Measurements from ENCODE around the gene BNIPL. TPM values are rescaled to one million over a fixed set of nuclear protein-coding genes. Genes with fewer than 3 reads are reported as not detected.

BNIPL gene
- total RNA-seq, 1 donor from 2014 or later, result 1.5 TPM

GRCh38 chr1:151009206-151009587, 27.2 kb upstream of the BNIPL start:
- intact Hi-C loops (cut with micrococcal nuclease), result loop anchor here (2.0 to 10.0 kb wide), 3 partner anchors 62 to 444 kb away; partner anchors contain the start of genes GABPB2 and TNFAIP8L2

DNA sequence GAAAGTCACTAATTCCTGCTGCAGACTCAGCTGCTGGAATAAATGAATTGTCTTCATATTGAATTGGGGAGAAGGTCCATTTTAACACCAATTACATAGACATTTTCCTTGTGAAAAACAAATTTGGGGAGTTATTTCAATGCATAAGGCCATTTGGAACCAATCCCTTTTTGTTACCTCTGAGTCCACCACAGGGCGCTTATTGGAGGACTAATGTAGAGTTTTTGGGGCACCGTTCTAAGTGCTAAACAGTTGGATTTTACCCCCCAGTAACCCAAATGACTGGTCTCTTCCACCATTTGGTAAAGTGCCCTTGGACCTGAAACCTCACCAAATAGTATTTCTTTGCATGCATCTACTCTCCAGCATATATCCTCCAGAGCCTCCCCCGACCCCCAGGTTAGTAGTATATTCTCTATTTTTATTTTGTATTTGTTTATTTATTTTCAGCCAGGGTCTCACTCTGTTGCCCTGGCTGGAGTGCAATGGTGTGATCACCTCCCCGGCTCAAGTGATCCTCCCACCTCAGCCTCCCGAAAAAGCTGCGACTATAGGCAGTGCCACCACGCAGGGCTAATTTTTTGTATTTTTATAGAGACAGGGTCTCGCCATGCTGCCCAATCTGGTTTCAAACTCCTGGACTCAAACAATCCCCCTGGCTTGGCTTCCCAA, 26.6 kb upstream of the BNIPL start:
- intact Hi-C loops (cut with micrococcal nuclease), result loop anchor here (2.0 to 10.0 kb wide), 3 partner anchors 61 to 445 kb away; partner anchors contain the start of genes GABPB2 and TNFAIP8L2

DNA sequence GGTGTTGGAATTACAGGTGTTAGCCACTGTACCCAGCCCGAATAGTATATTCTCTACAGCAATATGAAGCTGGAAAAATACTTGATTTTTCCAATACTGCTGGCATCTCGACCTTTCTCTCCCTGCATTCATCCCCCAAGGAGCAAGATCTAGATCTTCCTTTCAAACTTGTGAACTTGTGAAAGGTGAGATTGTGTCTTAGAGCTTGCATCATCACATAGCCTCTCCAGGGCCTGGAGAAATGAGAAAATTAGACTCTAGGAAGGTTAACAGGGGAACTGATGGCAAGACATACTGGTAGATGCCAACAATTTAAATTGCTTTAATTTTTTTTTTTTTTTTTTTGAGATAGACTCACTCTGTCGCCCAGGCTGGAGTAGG, 26.1 kb upstream of the BNIPL start:
- intact Hi-C loops (cut with micrococcal nuclease), result no loop called here

GRCh38 chr1:151011154-151011850, 25.1 kb upstream of the BNIPL start:
- intact Hi-C loops (cut with micrococcal nuclease), result no loop called here

DNA sequence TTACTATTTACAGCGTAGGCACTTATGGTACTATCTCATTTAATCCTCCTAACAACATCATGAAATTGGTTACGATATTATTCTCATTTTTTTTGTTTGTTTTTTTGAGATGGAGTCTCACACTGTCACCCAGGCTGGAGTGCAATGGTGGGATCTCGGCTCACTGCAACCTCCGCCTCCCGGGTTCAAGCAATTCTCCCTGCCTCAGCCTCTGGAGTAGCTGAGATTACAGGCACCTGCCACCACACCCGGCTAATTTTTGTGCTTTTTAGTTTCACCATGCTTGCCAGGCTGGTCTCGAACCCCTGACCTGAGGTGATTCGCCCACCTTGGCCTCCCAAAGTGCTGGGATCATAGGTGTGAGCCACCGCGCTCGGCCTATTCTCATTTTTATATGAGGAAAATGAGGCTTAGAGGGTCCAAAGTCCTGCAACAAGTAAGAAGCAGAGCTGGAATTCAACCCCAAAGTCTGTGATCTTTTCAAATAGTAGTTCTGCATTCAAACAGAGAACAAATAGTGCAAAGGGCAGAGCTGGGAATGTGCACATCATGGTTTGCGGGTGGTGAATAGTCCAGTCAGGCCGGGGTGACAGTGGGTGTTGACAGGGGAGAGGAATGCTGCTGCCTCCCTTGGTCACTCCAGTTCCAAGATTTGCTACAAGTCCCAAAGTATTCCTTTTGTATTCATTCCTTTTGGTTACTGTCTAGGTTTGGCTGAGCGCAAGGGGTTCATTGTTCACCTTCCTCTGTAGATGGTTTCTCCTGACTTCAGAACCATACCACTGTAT, 23.5 kb upstream of the BNIPL start:
- intact Hi-C loops (cut with micrococcal nuclease), result no loop called here

GRCh38 chr1:151013518-151013917, 22.9 kb upstream of the BNIPL start:
- intact Hi-C loops (cut with micrococcal nuclease), result no loop called here

DNA sequence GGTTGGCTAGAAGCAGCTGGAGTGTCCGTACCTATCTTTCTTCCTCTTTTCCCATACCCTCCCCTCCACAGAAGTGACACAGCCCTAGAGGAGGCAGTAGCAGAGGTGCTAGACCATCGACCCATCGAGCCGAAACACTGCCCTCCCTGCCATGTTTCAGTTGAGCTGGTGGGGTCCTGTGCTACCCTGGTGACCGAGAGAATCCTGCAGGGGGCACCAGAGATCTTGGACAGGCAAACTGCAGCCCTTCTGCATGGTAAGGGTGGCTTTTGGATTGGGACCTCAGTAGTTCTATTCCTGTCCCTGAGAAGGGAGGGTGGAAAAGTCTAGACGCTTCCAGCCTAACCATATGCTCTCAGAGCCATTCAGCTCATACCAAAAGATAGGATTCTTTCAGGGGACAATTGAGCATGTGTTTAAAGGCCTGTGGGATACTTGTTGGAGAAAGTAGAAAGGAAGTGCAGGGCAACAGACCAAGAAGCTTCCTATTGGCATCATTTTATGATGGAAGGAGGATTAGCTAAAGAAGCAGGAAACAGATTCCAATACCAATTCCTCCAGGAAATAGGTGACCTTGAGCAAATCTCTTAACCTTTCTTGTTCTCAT, 11.7 kb upstream of the BNIPL start:
- intact Hi-C loops (cut with micrococcal nuclease), result loop anchor here (1.0 to 2.0 kb wide), 2 partner anchors 24 to 132 kb away; partner anchors contain the start of gene TNFAIP8L2

DNA sequence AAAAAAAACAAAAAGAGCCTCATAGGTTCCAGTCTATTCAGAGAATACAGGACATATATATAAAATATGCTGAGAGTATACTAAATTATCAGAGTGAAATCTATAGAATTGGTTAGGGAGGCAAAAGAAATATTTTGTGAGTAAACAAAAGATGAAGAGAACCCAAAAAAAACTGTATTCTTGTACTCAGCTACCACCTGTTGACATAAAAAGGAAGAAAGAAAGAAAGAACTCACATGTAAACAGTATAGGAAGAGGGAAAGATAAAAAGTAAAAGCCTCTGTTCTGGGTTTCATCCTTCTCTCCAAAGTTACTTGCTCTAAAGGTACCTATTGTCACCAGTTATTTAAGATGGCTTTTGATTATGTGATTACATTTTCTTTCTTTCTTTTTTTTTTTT, 9.9 kb upstream of the BNIPL start:
- intact Hi-C loops (cut with micrococcal nuclease), result no loop called here

DNA sequence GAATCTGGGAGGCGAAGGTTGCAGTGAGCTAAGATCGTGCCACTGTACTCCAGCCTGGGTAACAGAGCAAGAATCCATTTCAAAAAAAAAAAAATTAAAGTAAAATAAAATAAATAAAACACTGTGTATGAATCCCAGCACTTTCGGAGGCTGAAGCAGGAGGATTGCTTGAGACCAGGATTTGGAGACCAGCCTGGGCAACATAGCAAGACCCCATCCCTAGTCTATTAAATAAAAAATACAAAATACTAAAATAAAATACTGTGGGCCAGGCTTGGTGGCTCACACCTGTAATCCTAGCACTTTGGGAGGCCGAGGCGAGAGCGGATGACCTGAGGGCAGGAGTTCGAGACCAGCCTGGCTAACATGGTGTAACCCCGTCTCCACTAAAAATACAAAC, 4.2 kb upstream of the BNIPL start:
- intact Hi-C loops (cut with micrococcal nuclease), result no loop called here

DNA sequence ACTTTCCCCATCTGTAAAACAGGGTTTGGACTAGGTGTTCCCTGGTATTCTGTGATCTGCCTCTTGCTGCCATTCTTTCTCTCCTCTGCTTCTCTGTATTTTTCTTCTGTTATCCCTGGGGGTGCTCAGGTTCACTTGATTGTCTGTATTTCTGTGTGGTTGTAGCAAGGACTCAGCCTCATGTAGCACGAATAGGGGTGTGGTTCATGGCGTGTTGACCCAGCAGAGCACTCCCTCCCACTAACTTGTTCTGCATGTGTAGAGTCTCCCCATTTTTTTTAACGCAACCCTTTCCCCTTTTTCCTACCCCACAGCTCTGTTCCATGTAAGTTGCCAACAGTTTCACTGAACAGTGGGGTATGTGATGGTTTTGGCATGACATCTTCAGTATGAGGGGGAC, 1.2 kb upstream of the BNIPL start:
- intact Hi-C loops (cut with micrococcal nuclease), result no loop called here

DNA sequence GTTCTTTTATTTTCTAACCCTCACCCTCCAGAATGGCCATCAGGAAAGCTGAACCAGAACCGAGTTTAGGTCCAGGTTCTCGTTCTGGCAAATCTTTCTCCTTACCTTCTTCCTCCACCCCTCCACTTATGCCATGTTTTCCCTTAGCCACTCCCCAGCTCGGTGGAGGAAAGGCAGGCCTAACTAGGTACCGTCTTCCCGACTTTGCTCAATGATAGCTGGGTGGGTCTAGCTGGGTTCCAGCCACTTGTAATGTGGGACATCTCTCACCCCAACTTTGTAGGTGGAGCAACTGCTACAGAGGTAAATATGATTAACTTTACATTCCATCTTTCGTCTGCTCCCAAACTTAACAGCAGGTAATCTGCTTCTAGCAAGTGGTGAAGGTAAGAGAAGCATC, 646 bp downstream of the BNIPL start:
- intact Hi-C loops (cut with micrococcal nuclease), result no loop called here

- intact Hi-C loops (cut with micrococcal nuclease), result no loop called here
Measured at GRCh38 chr1:151039521-151039920, 3.1 kb downstream of the BNIPL start.

- intact Hi-C loops (cut with micrococcal nuclease), result no loop called here
Measured at GRCh38 chr1:151043163-151043562, 6.8 kb downstream of the BNIPL start.

GRCh38 chr1:151047591-151047924, 11.2 kb downstream of the BNIPL start, which contains the start of gene C1orf56:
Gene C1orf56 (plus strand): TSS chr1:151047751. CDS start chr1:151047848, 97 bp downstream.
- intact Hi-C loops (cut with micrococcal nuclease), result no loop called here

DNA sequence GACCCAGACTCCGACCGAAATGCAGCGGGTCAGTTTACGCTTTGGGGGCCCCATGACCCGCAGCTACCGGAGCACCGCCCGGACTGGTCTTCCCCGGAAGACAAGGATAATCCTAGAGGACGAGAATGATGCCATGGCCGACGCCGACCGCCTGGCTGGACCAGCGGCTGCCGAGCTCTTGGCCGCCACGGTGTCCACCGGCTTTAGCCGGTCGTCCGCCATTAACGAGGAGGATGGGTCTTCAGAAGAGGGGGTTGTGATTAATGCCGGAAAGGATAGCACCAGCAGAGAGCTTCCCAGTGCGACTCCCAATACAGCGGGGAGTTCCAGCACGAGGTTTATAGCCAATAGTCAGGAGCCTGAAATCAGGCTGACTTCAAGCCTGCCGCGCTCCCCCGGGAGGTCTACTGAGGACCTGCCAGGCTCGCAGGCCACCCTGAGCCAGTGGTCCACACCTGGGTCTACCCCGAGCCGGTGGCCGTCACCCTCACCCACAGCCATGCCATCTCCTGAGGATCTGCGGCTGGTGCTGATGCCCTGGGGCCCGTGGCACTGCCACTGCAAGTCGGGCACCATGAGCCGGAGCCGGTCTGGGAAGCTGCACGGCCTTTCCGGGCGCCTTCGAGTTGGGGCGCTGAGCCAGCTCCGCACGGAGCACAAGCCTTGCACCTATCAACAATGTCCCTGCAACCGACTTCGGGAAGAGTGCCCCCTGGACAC, 11.7 kb downstream of the BNIPL start:
- intact Hi-C loops (cut with micrococcal nuclease), result loop anchor here (1.0 to 2.0 kb wide), 2 partner anchors 8 to 23 kb away; no protein-coding TSS in a partner anchor

DNA sequence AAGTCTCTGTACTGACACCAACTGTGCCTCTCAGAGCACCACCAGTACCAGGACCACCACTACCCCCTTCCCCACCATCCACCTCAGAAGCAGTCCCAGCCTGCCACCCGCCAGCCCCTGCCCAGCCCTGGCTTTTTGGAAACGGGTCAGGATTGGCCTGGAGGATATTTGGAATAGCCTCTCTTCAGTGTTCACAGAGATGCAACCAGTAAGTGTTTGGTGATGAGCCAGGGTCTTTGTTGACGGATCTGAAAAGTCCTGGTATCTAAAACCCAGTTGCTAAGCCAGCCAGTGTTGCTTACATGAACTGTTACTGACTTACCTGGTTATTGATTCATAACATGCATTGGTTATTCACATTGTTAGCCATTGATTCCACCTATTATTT, 12.3 kb downstream of the BNIPL start:
- intact Hi-C loops (cut with micrococcal nuclease), result loop anchor here (1.0 to 2.0 kb wide), 2 partner anchors 8 to 24 kb away; no protein-coding TSS in a partner anchor

- intact Hi-C loops (cut with micrococcal nuclease), result loop anchor here (2.0 kb wide), 1 partner anchor 25 kb away; no protein-coding TSS in a partner anchor
Measured at GRCh38 chr1:151049458-151049857, 13.1 kb downstream of the BNIPL start.

DNA sequence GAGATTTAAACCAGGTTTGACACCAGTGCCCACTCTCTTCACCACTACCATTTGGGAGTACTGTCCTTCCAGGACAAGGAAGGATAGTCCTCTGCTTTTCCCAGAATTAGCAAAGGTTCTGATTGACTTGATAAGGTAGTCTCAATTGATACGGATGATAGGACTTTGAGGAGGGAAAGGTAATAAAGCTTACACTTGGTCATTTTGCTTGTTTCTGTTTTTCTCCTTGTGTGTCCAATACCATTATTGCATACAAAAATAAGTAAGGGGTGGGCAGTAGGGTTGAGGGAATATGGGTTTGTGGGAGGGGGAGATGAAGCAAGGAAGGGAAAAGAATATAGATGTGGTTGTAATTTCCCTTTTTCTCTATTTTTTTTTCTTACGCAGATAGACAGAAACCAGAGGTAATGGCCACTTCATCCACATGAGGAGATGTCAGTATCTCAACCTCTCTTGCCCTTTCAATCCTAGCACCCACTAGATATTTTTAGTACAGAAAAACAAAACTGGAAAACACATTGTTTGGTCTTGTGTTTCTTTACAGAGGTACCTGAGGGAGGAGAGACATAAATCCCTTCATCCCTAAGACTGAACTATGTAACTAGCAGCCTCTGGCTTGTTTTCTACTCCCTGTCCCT, 13.8 kb downstream of the BNIPL start:
- intact Hi-C loops (cut with micrococcal nuclease), result loop anchor here (10.0 kb wide), 1 partner anchor 685 kb away; the partner anchor contains the start of gene RPRD2

- intact Hi-C loops (cut with micrococcal nuclease), result loop anchor here (10.0 kb wide), 1 partner anchor 687 kb away; the partner anchor contains the start of gene RPRD2
Measured at GRCh38 chr1:151051356-151052009, 15.1 kb downstream of the BNIPL start.
